GM13976 (cell line): ENCODE data around the gene INHBE.

Source experiments
- DNase-seq: peaks from one replicate; pipeline ENCODE4 v3.0.0; 2012; ENCODE audit warnings: low spot score
- in situ Hi-C: fragments of 300-500 bp; cut with MboI; formaldehyde crosslinking; loops from one replicate; pipeline ENCODE4 v1.12.0; 2022; ENCODE audit warnings: low sequenced_read_pairs, mixed read lengths, inconsistent platforms; ENCODE audit not compliant: unreplicated experiment
- TF ChIP-seq, protein P1 (sequence below): IDR thresholded peaks from 2 replicates; pipeline ENCODE4 v1.5.1; 2012; ENCODE audit warnings: borderline replicate concordance, mild to moderate bottlenecking; ENCODE audit not compliant: insufficient read depth; ENCODE audit errors: extremely low read depth, missing control alignments, control extremely low read depth

The INHBE gene

DNA sequence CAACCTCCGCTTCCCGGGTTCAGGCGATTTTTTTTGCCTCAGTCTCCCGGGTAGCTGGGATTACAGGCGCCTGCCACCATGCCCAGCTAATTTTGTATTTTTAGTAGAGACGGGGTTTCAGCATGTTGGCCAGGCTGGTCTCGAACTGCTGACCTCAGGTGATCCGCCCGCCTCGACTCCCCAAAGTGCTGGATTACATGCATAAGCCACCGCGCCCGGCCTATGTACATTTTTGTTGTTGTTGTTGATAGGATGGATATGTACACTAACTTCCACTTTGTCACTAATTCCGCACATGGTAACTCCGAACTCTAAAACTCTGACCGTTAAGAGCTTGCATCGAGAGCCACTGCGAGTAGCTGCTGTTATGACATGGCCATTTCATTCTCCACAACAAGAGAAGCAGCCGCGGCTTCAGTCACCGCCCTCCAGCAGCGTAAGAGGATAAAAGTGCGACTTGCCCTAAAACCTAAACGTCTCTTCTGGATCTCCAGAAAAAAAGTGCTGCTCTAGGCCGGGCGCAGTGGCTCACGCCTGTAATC lies 32.0 kb downstream of the INHBE start:
- TF ChIP-seq, protein P1, sequence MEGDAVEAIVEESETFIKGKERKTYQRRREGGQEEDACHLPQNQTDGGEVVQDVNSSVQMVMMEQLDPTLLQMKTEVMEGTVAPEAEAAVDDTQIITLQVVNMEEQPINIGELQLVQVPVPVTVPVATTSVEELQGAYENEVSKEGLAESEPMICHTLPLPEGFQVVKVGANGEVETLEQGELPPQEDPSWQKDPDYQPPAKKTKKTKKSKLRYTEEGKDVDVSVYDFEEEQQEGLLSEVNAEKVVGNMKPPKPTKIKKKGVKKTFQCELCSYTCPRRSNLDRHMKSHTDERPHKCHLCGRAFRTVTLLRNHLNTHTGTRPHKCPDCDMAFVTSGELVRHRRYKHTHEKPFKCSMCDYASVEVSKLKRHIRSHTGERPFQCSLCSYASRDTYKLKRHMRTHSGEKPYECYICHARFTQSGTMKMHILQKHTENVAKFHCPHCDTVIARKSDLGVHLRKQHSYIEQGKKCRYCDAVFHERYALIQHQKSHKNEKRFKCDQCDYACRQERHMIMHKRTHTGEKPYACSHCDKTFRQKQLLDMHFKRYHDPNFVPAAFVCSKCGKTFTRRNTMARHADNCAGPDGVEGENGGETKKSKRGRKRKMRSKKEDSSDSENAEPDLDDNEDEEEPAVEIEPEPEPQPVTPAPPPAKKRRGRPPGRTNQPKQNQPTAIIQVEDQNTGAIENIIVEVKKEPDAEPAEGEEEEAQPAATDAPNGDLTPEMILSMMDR: no peak
- in situ Hi-C loops: no loop called here
- DNase-seq: no peak

DNA sequence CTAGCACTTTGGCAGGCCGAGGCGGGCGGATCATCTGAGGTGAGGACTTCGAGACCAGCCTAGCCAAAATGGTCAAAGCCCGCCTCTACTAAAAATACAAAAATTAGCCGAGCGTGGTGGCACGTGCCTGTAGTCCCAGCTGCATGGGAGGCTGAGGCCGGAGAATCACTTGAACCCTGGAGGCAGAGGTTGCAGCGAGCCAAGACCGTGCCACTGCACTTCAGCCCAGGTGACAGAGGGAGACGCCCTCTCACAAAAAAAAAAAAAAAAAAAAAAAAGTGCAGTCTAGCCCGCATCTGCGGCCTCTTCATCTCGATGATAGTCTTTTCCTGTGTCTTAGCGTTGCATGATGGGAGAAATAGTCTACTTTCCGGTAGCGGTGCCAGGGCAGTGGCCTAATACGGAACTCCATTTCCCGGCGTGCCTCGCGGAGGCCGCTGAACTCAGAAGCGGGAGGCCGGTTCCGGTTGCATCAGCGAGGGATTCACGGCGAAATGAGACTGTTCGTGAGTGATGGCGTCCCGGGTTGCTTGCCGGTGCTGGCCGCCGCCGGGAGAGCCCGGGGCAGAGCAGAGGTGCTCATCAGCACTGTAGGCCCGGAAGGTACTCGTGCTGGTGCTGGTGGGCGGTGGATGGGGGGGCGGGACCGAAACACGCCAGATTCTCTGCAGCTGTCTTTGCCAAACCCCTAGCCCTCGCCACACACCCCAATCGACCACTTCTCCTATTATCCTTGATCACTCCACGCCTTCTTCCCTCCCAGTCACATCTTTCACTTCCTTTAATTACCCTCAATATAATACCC lies 32.7 kb downstream of the INHBE start, which contains the start of gene MARS1:
Gene MARS1, plus strand, starts transcription at position 472 of the 805 bp plus-strand sequence. Its CDS starts 23 bp downstream, at position 495.
- in situ Hi-C loops: no loop called here
- peak; percentile 95 for DNase-seq
- TF ChIP-seq, protein P1: peak; percentile 27

DNA sequence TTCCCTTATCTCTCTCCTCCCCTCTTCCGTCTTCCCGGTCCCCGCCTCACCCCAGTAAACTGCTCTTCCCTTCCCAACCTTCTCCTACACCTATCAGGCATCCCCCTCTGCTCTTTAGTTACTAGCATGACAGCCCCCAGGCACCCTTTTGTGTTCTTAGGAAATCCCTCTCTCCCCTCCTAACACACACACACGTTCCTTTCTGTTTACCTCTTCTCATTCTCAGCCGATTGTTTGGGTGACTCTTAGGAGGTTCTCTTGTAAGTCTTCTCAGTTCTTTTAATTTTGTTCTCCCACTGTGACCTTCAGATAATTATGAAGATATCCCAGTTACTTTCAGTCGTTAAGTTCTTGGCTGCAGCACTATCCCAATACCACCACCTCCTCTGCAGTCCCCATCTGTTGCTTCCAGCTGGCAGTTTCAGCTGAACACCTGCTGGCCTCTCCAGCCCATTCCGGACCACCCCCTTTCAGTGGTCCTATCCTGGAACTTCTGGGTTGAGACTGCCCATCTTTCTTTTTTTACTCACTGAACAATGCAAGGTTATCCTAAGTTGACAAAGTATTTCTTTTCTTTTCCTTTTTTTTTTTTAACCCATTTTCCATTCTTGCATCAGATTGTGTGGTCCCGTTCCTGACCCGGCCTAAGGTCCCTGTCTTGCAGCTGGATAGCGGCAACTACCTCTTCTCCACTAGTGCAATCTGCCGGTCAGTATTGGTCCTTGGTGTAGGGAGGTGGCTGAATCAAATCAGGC lies 33.5 kb downstream of the INHBE start:
- TF ChIP-seq, protein P1: no peak
- no peak for DNase-seq
- in situ Hi-C loops: no loop called here

DNA sequence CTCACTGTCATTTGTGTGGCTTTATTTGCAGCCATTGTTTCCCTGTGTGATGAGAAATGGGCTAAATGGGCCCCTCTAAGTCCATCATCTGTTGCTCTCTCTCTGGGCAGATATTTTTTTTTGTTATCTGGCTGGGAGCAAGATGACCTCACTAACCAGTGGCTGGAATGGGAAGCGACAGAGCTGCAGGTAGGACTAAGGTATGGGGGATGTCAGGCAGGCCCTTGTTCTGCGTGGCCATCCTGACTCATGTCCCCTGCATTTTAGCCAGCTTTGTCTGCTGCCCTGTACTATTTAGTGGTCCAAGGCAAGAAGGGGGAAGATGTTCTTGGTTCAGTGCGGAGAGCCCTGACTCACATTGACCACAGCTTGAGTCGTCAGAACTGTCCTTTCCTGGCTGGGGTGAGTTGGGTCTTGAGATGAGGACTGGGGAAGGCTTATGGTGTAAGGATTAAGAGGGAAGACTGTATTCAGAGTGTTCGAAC lies 34.1 kb downstream of the INHBE start:
- in situ Hi-C loops: no loop called here
- TF ChIP-seq, protein P1: no peak
- DNase-seq: no peak

DNA sequence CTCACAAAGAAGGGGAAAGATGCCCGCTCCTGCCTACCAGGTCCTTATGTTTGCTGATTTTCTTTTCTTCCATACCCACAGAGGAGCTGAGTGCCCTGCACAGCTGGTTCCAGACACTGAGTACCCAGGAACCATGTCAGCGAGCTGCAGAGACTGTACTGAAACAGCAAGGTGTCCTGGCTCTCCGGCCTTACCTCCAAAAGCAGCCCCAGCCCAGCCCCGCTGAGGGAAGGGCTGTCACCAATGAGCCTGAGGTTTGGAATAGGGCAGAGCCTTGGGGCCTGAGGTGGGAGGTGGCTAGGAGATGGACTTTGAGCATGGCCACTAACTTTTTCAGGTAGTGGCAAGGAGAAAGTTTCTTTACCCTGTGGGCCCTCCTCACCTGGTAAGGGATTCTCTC lies 35.0 kb downstream of the INHBE start:
- no peak for DNase-seq
- in situ Hi-C loops: no loop called here
- TF ChIP-seq, protein P1: no peak
